ENCODE data around the gene SFSWAP.
"Not testable (repeated sequence)": the region's sequence is repeated elsewhere in the genome, so short reads cannot be mapped to it uniquely, and the experiment has no call there.

Gene SFSWAP

GRCh38 chr12:131765961-131766360 is 55.1 kb downstream of the SFSWAP start:
- no peak for DNase-seq

GRCh38 chr12:131766382-131767107 is 55.7 kb downstream of the SFSWAP start:
- DNase-seq, result no peak

GRCh38 chr12:131770120-131770519 is 59.2 kb downstream of the SFSWAP start:
- DNase-seq, result no peak

GRCh38 chr12:131771965-131772364 is 61.1 kb downstream of the SFSWAP start:
- DNase-seq, result no peak

- DNase-seq, result no peak
These were observed 62.8 kb downstream of the SFSWAP start for GRCh38 chr12:131773582-131774221.

GRCh38 chr12:131774576-131775391 is 63.9 kb downstream of the SFSWAP start:
- no peak for DNase-seq

GRCh38 chr12:131775392-131776236 is 64.7 kb downstream of the SFSWAP start:
- DNase-seq, result no peak

- DNase-seq, result no peak
These were observed 65.5 kb downstream of the SFSWAP start for GRCh38 chr12:131776237-131776889.

GRCh38 chr12:131777269-131777668 is 66.4 kb downstream of the SFSWAP start:
- DNase-seq, result not testable (repeated sequence)

- no peak for DNase-seq
These were observed 68.1 kb downstream of the SFSWAP start for GRCh38 chr12:131779027-131779426.

- no peak for DNase-seq
These were observed 71.2 kb downstream of the SFSWAP start for GRCh38 chr12:131782061-131782460.

GRCh38 chr12:131783915-131784541 is 73.1 kb downstream of the SFSWAP start:
- DNase-seq, result no peak

GRCh38 chr12:131784909-131785762 is 74.2 kb downstream of the SFSWAP start:
- DNase-seq, result no peak

- DNase-seq, result no peak
These were observed 75.0 kb downstream of the SFSWAP start for GRCh38 chr12:131785763-131786330.

- peak in 1 of 2 experiments; percentile 2 for DNase-seq
These were observed 75.4 kb downstream of the SFSWAP start for GRCh38 chr12:131786331-131786730.

GRCh38 chr12:131787143-131787660 is 76.3 kb downstream of the SFSWAP start:
- no peak for DNase-seq

- no peak for DNase-seq
These were observed 77.2 kb downstream of the SFSWAP start for GRCh38 chr12:131788070-131788469.

- no peak for DNase-seq
These were observed 78.7 kb downstream of the SFSWAP start for GRCh38 chr12:131789638-131790037.

GRCh38 chr12:131793243-131794022 is 82.5 kb downstream of the SFSWAP start:
- no peak for DNase-seq
